Measurements from ENCODE around the gene TRIM47. TPM values are rescaled to one million over a fixed set of nuclear protein-coding genes. Genes with fewer than 3 reads are reported as not detected.

TRIM47 gene
- polyA plus RNA-seq, 1 donor = 4.7 TPM

- no peak for DNase-seq
Observed at GRCh38 chr17:75847614-75848522, 30.5 kb downstream of the TRIM47 start.

GRCh38 chr17:75846692-75847613 lies 31.4 kb downstream of the TRIM47 start:
- DNase-seq = no peak

- no peak for DNase-seq
Observed at GRCh38 chr17:75845933-75846691, 32.3 kb downstream of the TRIM47 start.

GRCh38 chr17:75845058-75845711 lies 33.2 kb downstream of the TRIM47 start:
- no peak for DNase-seq

GRCh38 chr17:75844530-75845057 lies 33.8 kb downstream of the TRIM47 start:
- no peak for DNase-seq

GRCh38 chr17:75843577-75844529 lies 34.5 kb downstream of the TRIM47 start, which contains the start of gene UNC13D:
TSS of gene UNC13D (minus strand) at chr17:75844404. CDS start at chr17:75844337, 67 bp downstream.
- no peak for DNase-seq

- no peak for DNase-seq
Observed at GRCh38 chr17:75842963-75843576, 35.3 kb downstream of the TRIM47 start.

- DNase-seq = no peak
Observed at GRCh38 chr17:75842411-75842810, 36.0 kb downstream of the TRIM47 start.

- no peak for DNase-seq
Observed at GRCh38 chr17:75840799-75841164, 37.6 kb downstream of the TRIM47 start.

GRCh38 chr17:75839942-75840798 lies 38.2 kb downstream of the TRIM47 start:
- no peak for DNase-seq

GRCh38 chr17:75838410-75838809 lies 40.0 kb downstream of the TRIM47 start:
- no peak for DNase-seq

GRCh38 chr17:75837899-75838298 lies 40.5 kb downstream of the TRIM47 start:
- no peak for DNase-seq

GRCh38 chr17:75836605-75837004 lies 41.8 kb downstream of the TRIM47 start:
- DNase-seq = no peak

GRCh38 chr17:75835654-75835987 lies 42.8 kb downstream of the TRIM47 start:
- DNase-seq = no peak

- no peak for DNase-seq
Observed at GRCh38 chr17:75834928-75835653, 43.3 kb downstream of the TRIM47 start.

- no peak for DNase-seq
Observed at GRCh38 chr17:75834279-75834920, 44.0 kb downstream of the TRIM47 start.

GRCh38 chr17:75832652-75833400 lies 45.6 kb downstream of the TRIM47 start:
- DNase-seq = no peak

Measured in left kidney (tissue), 2 donors.